Measurements from ENCODE around the gene TRAPPC6A. TPM values are rescaled to one million over a fixed set of nuclear protein-coding genes. Genes with fewer than 3 reads are reported as not detected.

The TRAPPC6A gene
- total and polyA plus RNA-seq, 2 of the 4 experiments (the other 2 are of a cell fraction), result 4.1 to 13.4 TPM

GRCh38 chr19:45211751-45212381 is 33.8 kb upstream of the TRAPPC6A start:
- Histone ChIP-seq H4K20me1 (ENCODE audit: insufficient read depth, low read length) (no peaks in the 10 kb centered on the region), H2BK20ac (ENCODE audit: low read depth, low read length) (no peak overlapping the region), H3K4me3 (ENCODE audit: insufficient read depth, low read depth, low read length) (no peak overlapping the region), H2AK9ac (replicated peaks; ENCODE audit: low read depth, low read length, poor library complexity) (no peak overlapping the region), H2AK5ac (ENCODE audit: low read depth, low read length) (no peak overlapping the region), H3K23ac (ENCODE audit: low read depth, low read length) (no peak overlapping the region), H3K9ac (ENCODE audit: low read depth, low read length) (no peak overlapping the region), H3K9me1 (ENCODE audit: insufficient read depth, low read length) (no peaks in the 10 kb centered on the region), H4K8ac (ENCODE audit: low read depth in 2 of 2, low read length in 2 of 2) (no peak overlapping the region), H2BK5ac (ENCODE audit: low read depth, low read length, poor library complexity, severe bottlenecking) (no peak overlapping the region), H3K56ac (ENCODE audit: extremely low read depth, insufficient read depth, low read length) (no peak overlapping the region), H4K5ac (ENCODE audit: low read depth, low read length) (no peak overlapping the region), H3K4me2 (ENCODE audit: low read depth, low read length) (no peak overlapping the region), H3K79me1 (ENCODE audit: low read depth in 1 of 2, low read length in 2 of 2) (no peaks in the 10 kb centered on the region), H4K91ac (ENCODE audit: insufficient read depth, low read depth, low read length) (no peak overlapping the region), H3K36me3 (ENCODE audit: control insufficient read depth, insufficient read depth, low read length) (no peaks in the 10 kb centered on the region), H3K27ac (ENCODE audit: insufficient read depth, low read length) (no peak overlapping the region), H2AFZ (replicated peaks; ENCODE audit: low read length, poor library complexity) (no peak overlapping the region), H3K18ac (ENCODE audit: low read depth, low read length) (no peak overlapping the region), H2BK120ac (ENCODE audit: low read depth, low read length) (no peak overlapping the region), H3K14ac (replicated peaks; ENCODE audit: low read depth, low read length) (no peak overlapping the region), H2BK15ac (ENCODE audit: low read depth, low read length) (no peak overlapping the region), H3K4me1 (ENCODE audit: control insufficient read depth, insufficient read depth, low read length) (peaks cover 1% of the 10 kb centered on the region; the same call in 1 of the 2 replicates), H3K9me3 (ENCODE audit: control insufficient read depth, insufficient read depth, low read length) (no peaks in the 10 kb centered on the region), H3K4ac (ENCODE audit: low read depth, low read length) (no peak overlapping the region), H3K27me3 (ENCODE audit: control insufficient read depth, insufficient read depth, low read length) (peaks cover 39% of the 10 kb centered on the region)
- TF ChIP-seq BHLHE40 (IDR thresholded peaks at IDR 0.05; ENCODE audit: low read depth, low read length), result no peak
- no peak for TF ChIP-seq RAD21 (IDR thresholded peaks at IDR 0.05; ENCODE audit: low read length)
- no peak for TF ChIP-seq NFE2L2 (IDR thresholded peaks at IDR 0.05; ENCODE audit: low read depth, low read length)
- TF ChIP-seq CHD1 (IDR thresholded peaks at IDR 0.05; ENCODE audit: low read depth, low read length), result no peak
- TF ChIP-seq MAZ (IDR thresholded peaks at IDR 0.05; ENCODE audit: borderline replicate concordance, low read depth, low read length), result no peak
- no peak for TF ChIP-seq ELK1 (IDR thresholded peaks at IDR 0.05; ENCODE audit: borderline replicate concordance, low read depth, low read length)
- TF ChIP-seq RFX5 (IDR thresholded peaks at IDR 0.05; ENCODE audit: low read depth, low read length), result no peak
- no peak for TF ChIP-seq SMC3 (IDR thresholded peaks at IDR 0.05; ENCODE audit: low read depth, low read length)
- TF ChIP-seq CEBPB (IDR thresholded peaks at IDR 0.05; ENCODE audit: low read depth, low read length), result no peak
- TF ChIP-seq MAFK (IDR thresholded peaks at IDR 0.05; ENCODE audit: low read depth, low read length), result no peak
- TF ChIP-seq RCOR1 (IDR thresholded peaks at IDR 0.05; ENCODE audit: insufficient replicate concordance, low read length), result no peak
- TF ChIP-seq POLR2A (IDR thresholded peaks at IDR 0.05; ENCODE audit: low read depth, low read length), result no peak
- TF ChIP-seq CTCF (conservative IDR thresholded peaks at IDR 0.05; ENCODE audit: low read depth, low read length), result no peak
- TF ChIP-seq USF2 (IDR thresholded peaks at IDR 0.05; ENCODE audit: low read depth, low read length), result no peak
- ChIA-PET CTCF (no interaction called here), POLR2A (ENCODE audit: unreplicated experiment) (no interaction called here)
- no TSS peak for BruUV-seq (replicated peaks)
- DNase-seq, result no peak
- WGBS, 2 experiments (ENCODE audit: extremely low coverage in 2 of 2, insufficient read length in 1 of 2), result no CpG with 5 or more reads among the region's 17 CpGs
- in situ Hi-C loops (cut with MboI; ENCODE audit: low sequenced_read_pairs), result no loop called here
- intact Hi-C loops (cut with micrococcal nuclease), result no loop called here
- dilution Hi-C loops (cut with HindIII; ENCODE audit: low sequenced_read_pairs, unreplicated experiment), result no loop called here
- no peak for ATAC-seq (ENCODE audit: low read depth)

All from IMR-90 (cell line).